ENCODE results near the gene GATA5.

Gene GATA5

DNA sequence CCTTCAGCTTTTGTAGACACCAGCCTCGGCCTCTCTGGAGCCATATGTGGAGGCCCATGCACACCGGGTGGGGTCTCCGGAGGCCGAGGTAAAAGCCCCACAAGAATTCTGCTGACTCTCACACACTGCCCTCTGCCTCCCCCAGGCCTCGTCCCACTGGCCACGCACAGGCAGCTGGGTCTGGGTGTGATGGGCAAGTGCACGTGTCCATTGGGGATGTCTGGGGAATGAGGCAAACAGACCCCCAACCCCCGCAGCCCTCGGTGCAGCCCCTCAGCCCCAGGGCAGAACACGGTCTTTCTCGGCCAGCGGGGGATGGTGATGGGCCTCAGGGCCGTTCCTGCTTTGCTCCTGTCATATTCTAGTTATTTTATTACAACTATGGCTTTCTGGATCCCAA lies 44.0 kb upstream of the GATA5 start:
- no peak for DNase-seq
- no peak overlapping the region for H3K27ac ChIP-seq
- in situ Hi-C loops (cut with HindIII; ENCODE audit: low pct_ligation_motif_present, low sequenced_read_pairs), result no loop called here
- TF ChIP-seq CTCF (IDR thresholded peaks at IDR 0.05; ENCODE audit: low read depth, low read length, missing control alignments), result no peak
- H3K36me3 ChIP-seq (replicated peaks), result no peaks in the 10 kb centered on the region
- H3K4me3 ChIP-seq (ENCODE audit: low read depth, low read length), result no peak overlapping the region
- peaks cover 23% of the 10 kb centered on the region for H3K27me3 ChIP-seq (replicated peaks)

DNA sequence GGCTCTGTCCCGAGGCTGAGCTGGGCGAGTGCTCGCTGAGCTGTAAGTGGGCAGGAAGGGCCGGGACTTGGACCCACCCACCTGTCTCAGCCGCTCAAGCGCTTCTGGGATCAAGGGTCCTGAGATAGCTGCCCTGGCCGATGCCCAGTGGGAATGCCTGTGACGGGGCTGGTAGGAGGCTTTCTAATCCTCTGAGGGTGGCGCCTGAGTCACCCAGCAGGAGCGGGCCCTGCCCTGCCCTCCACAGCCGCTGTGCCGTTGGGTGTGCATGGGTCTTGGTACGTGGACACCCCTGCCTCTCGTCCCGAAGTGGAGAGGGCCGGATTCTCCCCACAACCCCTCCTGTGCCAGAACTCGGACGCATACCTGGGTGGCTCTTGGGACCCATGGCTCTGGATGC lies 43.1 kb upstream of the GATA5 start:
- no peak for TF ChIP-seq CTCF (IDR thresholded peaks at IDR 0.05; ENCODE audit: low read depth, low read length, missing control alignments)
- no peak for DNase-seq
- Histone ChIP-seq H3K36me3 (replicated peaks) (no peaks in the 10 kb centered on the region), H3K27me3 (replicated peaks) (peaks cover 15% of the 10 kb centered on the region), H3K27ac (no peak overlapping the region), H3K4me3 (ENCODE audit: low read depth, low read length) (no peak overlapping the region)
- in situ Hi-C loops (cut with HindIII; ENCODE audit: low pct_ligation_motif_present, low sequenced_read_pairs), result no loop called here

- TF ChIP-seq CTCF (IDR thresholded peaks at IDR 0.05; ENCODE audit: low read depth, low read length, missing control alignments), result no peak
- Histone ChIP-seq H3K36me3 (replicated peaks) (no peaks in the 10 kb centered on the region), H3K4me3 (ENCODE audit: low read depth, low read length) (no peak overlapping the region), H3K27me3 (replicated peaks) (peaks cover 15% of the 10 kb centered on the region), H3K27ac (no peak overlapping the region)
- in situ Hi-C loops (cut with HindIII; ENCODE audit: low pct_ligation_motif_present, low sequenced_read_pairs), result no loop called here
- DNase-seq, result no peak
Measured at GRCh38 chr20:62517901-62518610, 42.3 kb upstream of the GATA5 start.

GRCh38 chr20:62517168-62517567 lies 41.4 kb upstream of the GATA5 start:
- H3K4me3 ChIP-seq (ENCODE audit: low read depth, low read length), result no peak overlapping the region
- no peaks in the 10 kb centered on the region for H3K36me3 ChIP-seq (replicated peaks)
- no peak for DNase-seq
- H3K27ac ChIP-seq, result no peak overlapping the region
- in situ Hi-C loops (cut with HindIII; ENCODE audit: low pct_ligation_motif_present, low sequenced_read_pairs), result no loop called here
- no peak for TF ChIP-seq CTCF (IDR thresholded peaks at IDR 0.05; ENCODE audit: low read depth, low read length, missing control alignments)
- peaks cover 13% of the 10 kb centered on the region for H3K27me3 ChIP-seq (replicated peaks)

GRCh38 chr20:62516338-62516737 lies 40.5 kb upstream of the GATA5 start:
- DNase-seq, result no peak
- peak; percentile 25 for TF ChIP-seq CTCF (IDR thresholded peaks at IDR 0.05; ENCODE audit: low read depth, low read length, missing control alignments)
- in situ Hi-C loops (cut with HindIII; ENCODE audit: low pct_ligation_motif_present, low sequenced_read_pairs), result no loop called here
- H3K27ac ChIP-seq, result no peak overlapping the region
- peaks cover 15% of the 10 kb centered on the region for H3K27me3 ChIP-seq (replicated peaks)
- H3K4me3 ChIP-seq (ENCODE audit: low read depth, low read length), result no peak overlapping the region
- no peaks in the 10 kb centered on the region for H3K36me3 ChIP-seq (replicated peaks)

DNA sequence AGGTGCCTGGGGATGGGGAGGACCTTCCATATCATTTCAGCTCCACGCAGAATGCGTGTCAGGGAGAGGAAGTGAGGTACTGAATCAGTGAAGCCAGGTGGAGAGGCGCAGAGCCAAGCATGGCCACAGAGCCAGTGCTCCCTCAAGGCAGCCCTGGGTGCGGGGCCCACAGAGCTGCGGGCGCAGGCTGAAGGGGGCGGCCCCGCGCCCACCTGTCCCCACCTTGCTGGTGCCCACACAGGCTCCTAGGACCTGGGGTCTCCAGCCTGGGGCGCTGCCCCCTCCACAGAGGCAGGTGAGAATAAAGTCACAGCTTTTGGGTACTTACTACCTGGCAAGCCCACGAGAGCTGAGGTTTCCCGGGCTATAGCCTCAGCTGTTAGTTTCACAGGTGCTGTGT lies 40.0 kb upstream of the GATA5 start:
- no peak for DNase-seq
- no peaks in the 10 kb centered on the region for H3K36me3 ChIP-seq (replicated peaks)
- in situ Hi-C loops (cut with HindIII; ENCODE audit: low pct_ligation_motif_present, low sequenced_read_pairs), result no loop called here

More for the DNA sequence above, 40.0 kb upstream of the GATA5 start:
- Histone ChIP-seq H3K27me3 (replicated peaks) (peaks cover 15% of the 10 kb centered on the region), H3K4me3 (ENCODE audit: low read depth, low read length) (no peak overlapping the region), H3K27ac (no peak overlapping the region)
- TF ChIP-seq CTCF (IDR thresholded peaks at IDR 0.05; ENCODE audit: low read depth, low read length, missing control alignments), result no peak
